IMR-90 (cell line): ENCODE data around the gene NELL1.

Experiments
- BHLHE40 ChIP-seq: fragments of 150-350 bp; IDR thresholded peaks from 2 replicates; pipeline ENCODE4 v1.6.1; 2016; ENCODE audit warnings: mild to moderate bottlenecking, low read depth, low read length
- CEBPB ChIP-seq: IDR thresholded peaks from 2 replicates; pipeline ENCODE4 v1.6.1; 2012; ENCODE audit warnings: low read depth, low read length, improper control_type of control experiment
- CHD1 ChIP-seq: IDR thresholded peaks from 2 replicates; pipeline ENCODE4 v1.6.1; 2012; ENCODE audit warnings: low read depth, low read length, improper control_type of control experiment
- FOS ChIP-seq: fragments of 150-350 bp; IDR thresholded peaks from 2 replicates; pipeline ENCODE4 v1.6.1; 2016; ENCODE audit warnings: low read depth, low read length
- MAFK ChIP-seq: IDR thresholded peaks from 2 replicates; pipeline ENCODE4 v1.6.1; 2012; ENCODE audit warnings: low read depth, low read length, improper control_type of control experiment
- NFE2L2 ChIP-seq: fragments of 150-350 bp; IDR thresholded peaks from 2 replicates; pipeline ENCODE4 v1.6.1; 2016; ENCODE audit warnings: low read depth, mild to moderate bottlenecking, low read length
- POLR2A ChIP-seq: IDR thresholded peaks from 2 replicates; pipeline ENCODE4 v1.6.1; 2012; ENCODE audit warnings: mild to moderate bottlenecking, low read depth, low read length
- RAD21 ChIP-seq: IDR thresholded peaks from 2 replicates; pipeline ENCODE4 v1.6.1; 2012; ENCODE audit warnings: low read length, improper control_type of control experiment
- RCOR1 ChIP-seq: IDR thresholded peaks from 2 replicates; pipeline ENCODE4 v1.6.1; 2012; ENCODE audit warnings: mild to moderate bottlenecking, low read length, improper control_type of control experiment; ENCODE audit not compliant: insufficient replicate concordance
- RFX5 ChIP-seq: IDR thresholded peaks from 2 replicates; pipeline ENCODE4 v1.8.0; 2012; ENCODE audit warnings: low read depth, mild to moderate bottlenecking, low read length, moderate library complexity
- SMC3 ChIP-seq: fragments of 150-350 bp; IDR thresholded peaks from 2 replicates; pipeline ENCODE4 v1.6.1; 2016; ENCODE audit warnings: low read depth, mild to moderate bottlenecking, antibody characterized with exemption, low read length, moderate library complexity
- TF ChIP-seq, protein P1 (sequence below): conservative IDR thresholded peaks from 2 replicates; pipeline ENCODE4 v1.5.1; 2012; ENCODE audit warnings: mild to moderate bottlenecking, low read depth, low read length, improper control_type of control experiment
- TF ChIP-seq, protein P2 (sequence below): fragments of 150-350 bp; IDR thresholded peaks from 2 replicates; pipeline ENCODE4 v1.6.1; 2017; ENCODE audit warnings: mild to moderate bottlenecking, antibody characterized with exemption, low read length, low read depth
- TF ChIP-seq, protein P3 (sequence below): fragments of 150-350 bp; IDR thresholded peaks from 2 replicates; pipeline ENCODE4 v1.6.1; 2016; ENCODE audit warnings: low read depth, mild to moderate bottlenecking, low read length, moderate library complexity, borderline replicate concordance

GRCh38 chr11:21323617-21324016 is 654.2 kb downstream of the NELL1 start:
- TF ChIP-seq, protein P1, sequence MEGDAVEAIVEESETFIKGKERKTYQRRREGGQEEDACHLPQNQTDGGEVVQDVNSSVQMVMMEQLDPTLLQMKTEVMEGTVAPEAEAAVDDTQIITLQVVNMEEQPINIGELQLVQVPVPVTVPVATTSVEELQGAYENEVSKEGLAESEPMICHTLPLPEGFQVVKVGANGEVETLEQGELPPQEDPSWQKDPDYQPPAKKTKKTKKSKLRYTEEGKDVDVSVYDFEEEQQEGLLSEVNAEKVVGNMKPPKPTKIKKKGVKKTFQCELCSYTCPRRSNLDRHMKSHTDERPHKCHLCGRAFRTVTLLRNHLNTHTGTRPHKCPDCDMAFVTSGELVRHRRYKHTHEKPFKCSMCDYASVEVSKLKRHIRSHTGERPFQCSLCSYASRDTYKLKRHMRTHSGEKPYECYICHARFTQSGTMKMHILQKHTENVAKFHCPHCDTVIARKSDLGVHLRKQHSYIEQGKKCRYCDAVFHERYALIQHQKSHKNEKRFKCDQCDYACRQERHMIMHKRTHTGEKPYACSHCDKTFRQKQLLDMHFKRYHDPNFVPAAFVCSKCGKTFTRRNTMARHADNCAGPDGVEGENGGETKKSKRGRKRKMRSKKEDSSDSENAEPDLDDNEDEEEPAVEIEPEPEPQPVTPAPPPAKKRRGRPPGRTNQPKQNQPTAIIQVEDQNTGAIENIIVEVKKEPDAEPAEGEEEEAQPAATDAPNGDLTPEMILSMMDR, result no peak
- TF ChIP-seq CHD1, result no peak
- TF ChIP-seq POLR2A, result no peak
- no peak for TF ChIP-seq MAFK
- TF ChIP-seq RCOR1, result no peak
- TF ChIP-seq RAD21, result no peak
- no peak for TF ChIP-seq FOS
- TF ChIP-seq, protein P2, sequence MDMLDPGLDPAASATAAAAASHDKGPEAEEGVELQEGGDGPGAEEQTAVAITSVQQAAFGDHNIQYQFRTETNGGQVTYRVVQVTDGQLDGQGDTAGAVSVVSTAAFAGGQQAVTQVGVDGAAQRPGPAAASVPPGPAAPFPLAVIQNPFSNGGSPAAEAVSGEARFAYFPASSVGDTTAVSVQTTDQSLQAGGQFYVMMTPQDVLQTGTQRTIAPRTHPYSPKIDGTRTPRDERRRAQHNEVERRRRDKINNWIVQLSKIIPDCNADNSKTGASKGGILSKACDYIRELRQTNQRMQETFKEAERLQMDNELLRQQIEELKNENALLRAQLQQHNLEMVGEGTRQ, result no peak
- TF ChIP-seq NFE2L2, result no peak
- no peak for TF ChIP-seq RFX5
- no peak for TF ChIP-seq SMC3
- TF ChIP-seq, protein P3, sequence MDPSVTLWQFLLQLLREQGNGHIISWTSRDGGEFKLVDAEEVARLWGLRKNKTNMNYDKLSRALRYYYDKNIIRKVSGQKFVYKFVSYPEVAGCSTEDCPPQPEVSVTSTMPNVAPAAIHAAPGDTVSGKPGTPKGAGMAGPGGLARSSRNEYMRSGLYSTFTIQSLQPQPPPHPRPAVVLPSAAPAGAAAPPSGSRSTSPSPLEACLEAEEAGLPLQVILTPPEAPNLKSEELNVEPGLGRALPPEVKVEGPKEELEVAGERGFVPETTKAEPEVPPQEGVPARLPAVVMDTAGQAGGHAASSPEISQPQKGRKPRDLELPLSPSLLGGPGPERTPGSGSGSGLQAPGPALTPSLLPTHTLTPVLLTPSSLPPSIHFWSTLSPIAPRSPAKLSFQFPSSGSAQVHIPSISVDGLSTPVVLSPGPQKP, result no peak
- no peak for TF ChIP-seq CEBPB
- no peak for TF ChIP-seq BHLHE40
